H1 (cell line): ENCODE results near the gene ILK. TPM values are rescaled to one million over a fixed set of nuclear protein-coding genes. Genes with fewer than 3 reads are reported as not detected.

Experiments used
- CTCF ChIA-PET: fragments of 300-600 bp; sonication (Branson Sonifier 250); formaldehyde crosslinking; loops from one replicate; lab custom pipeline; 2021; ENCODE audit not compliant: partially characterized antibody; lab: Charles Lee
- POLR2A ChIA-PET: fragments of 300-600 bp; sonication (Branson Sonifier 250); formaldehyde crosslinking; loops from one replicate; lab custom pipeline; 2021; ENCODE audit warnings: inconsistent platforms; ENCODE audit not compliant: partially characterized antibody; lab: Charles Lee
- DNase-seq, 2 experiments: peaks; one replicate each; pipeline versions ENCODE4 v3.0.0 to v3.0.0-alpha.2; 2010 to 2022; ENCODE audit warnings: low spot score in 2 of 2, low read depth in 1 of 2, mixed read lengths in 1 of 2
- FAIRE-seq: peaks from 2 replicates; lab custom pipeline; 2011; peaks lifted over from hg19 to GRCh38; lab: Jason Lieb, UNC
- H2AFZ ChIP-seq: 2 replicates; pipeline ENCODE4 v1.8.1; 2012; ENCODE audit warnings: low read length, inconsistent platforms
- H2AK5ac ChIP-seq: 2 replicates; pipeline ENCODE4 v1.6.1; 2013; ENCODE audit warnings: low read depth, low read length
- H2BK120ac ChIP-seq: replicated peaks from 2 replicates; pipeline ENCODE3; 2013; ENCODE audit warnings: low read depth, low read length, inconsistent platforms
- H2BK12ac ChIP-seq: 2 replicates; pipeline ENCODE4 v1.6.1; 2013; ENCODE audit warnings: low read depth, low read length
- H2BK15ac ChIP-seq: 2 replicates; pipeline ENCODE4 v1.6.1; 2013; ENCODE audit warnings: low read length
- H2BK20ac ChIP-seq: 2 replicates; pipeline ENCODE4 v1.6.1; 2013; ENCODE audit warnings: low read length
- H2BK5ac ChIP-seq: 2 replicates; pipeline ENCODE4 v1.6.1; 2013; ENCODE audit warnings: low read depth, low read length
- H3K14ac ChIP-seq: 2 replicates; pipeline ENCODE4 v1.6.1; 2013; ENCODE audit warnings: inconsistent platforms; ENCODE audit not compliant: insufficient read length
- H3K18ac ChIP-seq: 2 replicates; pipeline ENCODE4 v1.6.1; 2013; ENCODE audit warnings: low read length; ENCODE audit errors: extremely low read depth
- H3K23ac ChIP-seq: 2 replicates; pipeline ENCODE4 v1.6.1; 2013; ENCODE audit warnings: inconsistent platforms; ENCODE audit not compliant: insufficient read length
- H3K23me2 ChIP-seq: 2 replicates; pipeline ENCODE4 v1.6.1; 2013; ENCODE audit warnings: low read depth, low read length
- H3K27ac ChIP-seq: 2 replicates; pipeline ENCODE4 v1.6.1; 2011; ENCODE audit warnings: low read depth, low read length, inconsistent platforms
- H3K27me3 ChIP-seq, 4 experiments: replicated peaks in 1 of 4; 1 replicate in 1 of 4; 2 replicates in 3 of 4; pipeline versions ENCODE4 v1.6.1 to v1.8.1; 2011 to 2013; ENCODE audit warnings: low read length in 3 of 4, mild to moderate bottlenecking in 3 of 4, inconsistent platforms in 2 of 4, mixed read lengths in 2 of 4, moderate library complexity in 1 of 4; ENCODE audit not compliant: control insufficient read depth in 3 of 4, insufficient read depth in 3 of 4; ENCODE audit errors: extremely low read depth in 1 of 4
- H3K36me3 ChIP-seq, 4 experiments: 2 replicates each; pipeline versions ENCODE4 v1.6.1 to v1.8.1; 2011 to 2013; ENCODE audit warnings: mild to moderate bottlenecking in 4 of 4, low read length in 3 of 4, moderate library complexity in 2 of 4, control low read depth in 1 of 4, inconsistent platforms in 1 of 4; ENCODE audit not compliant: insufficient read depth in 4 of 4, control insufficient read depth in 2 of 4
- H3K4ac ChIP-seq: replicated peaks from 2 replicates; pipeline ENCODE3; 2013; ENCODE audit warnings: low read length, low read depth, mixed read lengths, inconsistent platforms; ENCODE audit not compliant: insufficient read length
- H3K4me1 ChIP-seq, 4 experiments: replicated peaks in 1 of 4; 1 replicate in 1 of 4; 2 replicates in 3 of 4; pipeline versions ENCODE4 v1.6.1 to v1.8.1; 2011 to 2013; ENCODE audit warnings: low read length in 3 of 4, inconsistent platforms in 2 of 4, mixed read lengths in 1 of 4; ENCODE audit not compliant: insufficient read depth in 4 of 4, control insufficient read depth in 3 of 4
- H3K4me2 ChIP-seq, 2 experiments: 2 replicates each; pipeline versions ENCODE4 v1.6.1 to v1.8.1; 2011 to 2013; ENCODE audit warnings: low read depth in 2 of 2, low read length in 2 of 2, control low read depth in 1 of 2, inconsistent platforms in 1 of 2, mild to moderate bottlenecking in 1 of 2; ENCODE audit not compliant: insufficient read depth in 1 of 2
- H3K4me3 ChIP-seq, 4 experiments: fragments of 200-600, 300-600 bp in 1 of 4; sonication (generic), shearing (Covaris generic), sonication (Bioruptor Twin) in 1 of 4; 2 replicates each; pipeline versions ENCODE4 v1.5.1 to v1.8.1; 2011 to 2016; ENCODE audit warnings: low read length in 4 of 4, low read depth in 3 of 4, control low read depth in 2 of 4, inconsistent platforms in 2 of 4, mild to moderate bottlenecking in 2 of 4, mixed read lengths in 1 of 4, moderate library complexity in 1 of 4; ENCODE audit not compliant: insufficient read depth in 2 of 4; ENCODE audit errors: extremely low read depth in 1 of 4
- H3K56ac ChIP-seq: replicated peaks from 2 replicates; pipeline ENCODE3; 2013; ENCODE audit warnings: low read depth, mild to moderate bottlenecking, mixed read lengths, low read length, inconsistent platforms; ENCODE audit not compliant: insufficient read length
- H3K79me1 ChIP-seq: 2 replicates; pipeline ENCODE4 v1.6.1; 2013; ENCODE audit warnings: low read depth, low read length, control low read depth
- H3K79me2 ChIP-seq, 2 experiments: 2 replicates each; pipeline versions ENCODE4 v1.6.1 to v1.8.1; 2012 to 2013; ENCODE audit warnings: low read length in 2 of 2, mild to moderate bottlenecking in 2 of 2, inconsistent platforms in 1 of 2; ENCODE audit not compliant: insufficient read depth in 2 of 2, control insufficient read depth in 1 of 2
- H3K9ac ChIP-seq, 4 experiments: replicated peaks in 1 of 4; 1 replicate in 1 of 4; 2 replicates in 3 of 4; pipeline versions ENCODE4 v1.6.1 to v1.8.1; 2011 to 2013; ENCODE audit warnings: low read depth in 3 of 4, low read length in 3 of 4, control low read depth in 2 of 4, mild to moderate bottlenecking in 2 of 4, moderate library complexity in 2 of 4, inconsistent platforms in 1 of 4; ENCODE audit errors: extremely low read depth in 1 of 4
- H3K9me3 ChIP-seq, 2 experiments: 2 replicates each; pipeline versions ENCODE4 v1.6.1 to v1.8.1; 2012 to 2013; ENCODE audit warnings: mild to moderate bottlenecking in 2 of 2, moderate library complexity in 2 of 2, control low read depth in 1 of 2, inconsistent platforms in 1 of 2, low read depth in 1 of 2, low read length in 1 of 2, mixed read lengths in 1 of 2; ENCODE audit not compliant: insufficient read depth in 2 of 2
- H4K20me1 ChIP-seq, 2 experiments: replicated peaks in 1 of 2; 2 replicates each; pipeline versions ENCODE3 to v1.8.1; 2011 to 2013; ENCODE audit warnings: inconsistent platforms in 2 of 2, low read length in 2 of 2, mild to moderate bottlenecking in 1 of 2; ENCODE audit not compliant: insufficient read depth in 2 of 2, control insufficient read depth in 1 of 2
- H4K5ac ChIP-seq: 2 replicates; pipeline ENCODE4 v1.6.1; 2013; ENCODE audit warnings: low read length, low read depth, mixed read lengths, inconsistent platforms; ENCODE audit not compliant: insufficient read length
- H4K8ac ChIP-seq: 2 replicates; pipeline ENCODE4 v1.8.0; 2013; ENCODE audit warnings: mild to moderate bottlenecking, moderate library complexity, low read length, inconsistent platforms; ENCODE audit not compliant: insufficient read depth; ENCODE audit errors: extremely low read depth
- H4K91ac ChIP-seq: replicated peaks from 2 replicates; pipeline ENCODE3; 2013; ENCODE audit warnings: low read length, mixed read lengths, inconsistent platforms; ENCODE audit not compliant: insufficient read length
- CHD2 ChIP-seq: IDR thresholded peaks from 2 replicates; pipeline ENCODE4 v1.6.1; 2012; ENCODE audit warnings: low read length, improper control_type of control experiment
- RXRA ChIP-seq: IDR thresholded peaks from 2 replicates; pipeline ENCODE4 v1.6.1; 2011; ENCODE audit warnings: low read depth, mild to moderate bottlenecking, low read length, moderate library complexity; ENCODE audit not compliant: insufficient read depth
- SIN3A ChIP-seq, 2 experiments: IDR thresholded peaks in 1 of 2; conservative IDR thresholded peaks in 1 of 2; 2 replicates each; pipeline ENCODE4 v1.6.1; 2011 to 2012; ENCODE audit warnings: low read length in 2 of 2, improper control_type of control experiment in 1 of 2, low read depth in 1 of 2, mild to moderate bottlenecking in 1 of 2
- SP1 ChIP-seq: IDR thresholded peaks from 2 replicates; pipeline ENCODE4 v1.6.1; 2011; ENCODE audit warnings: low read depth, low read length
- SP4 ChIP-seq: IDR thresholded peaks from 2 replicates; pipeline ENCODE4 v1.6.1; 2012; ENCODE audit warnings: low read length, inconsistent platforms
- SUZ12 ChIP-seq: fragments of 200-600 bp; sonication (generic); IDR thresholded peaks from 2 replicates; pipeline ENCODE4 v1.6.1; 2012; ENCODE audit warnings: mild to moderate bottlenecking, inconsistent platforms, low read length, moderate library complexity, mixed read lengths
- TAF7 ChIP-seq: optimal IDR thresholded peaks from 2 replicates; pipeline ENCODE3; 2011; ENCODE audit warnings: low read depth, mild to moderate bottlenecking, inconsistent platforms, low read length, moderate library complexity, borderline replicate concordance
- whole genome bisulfite sequencing, 2 experiments: shearing (Covaris generic) in 1 of 2; methylation state at CpG; one replicate each; pipeline versions ENCODE4 v1.1.6 to v1.1.7; 2013 to 2015; ENCODE audit warnings: low lambda C conversion rate in 2 of 2, mixed read lengths in 2 of 2, inconsistent platforms in 1 of 2, low coverage in 1 of 2, missing lambda C conversion rate in 1 of 2; ENCODE audit not compliant: insufficient replicate concordance in 2 of 2, insufficient coverage in 1 of 2, insufficient read length in 1 of 2; ENCODE audit errors: extremely low coverage in 1 of 2, missing lambda C conversion rate in 1 of 2; 5-methylcytosine and 5-hydroxymethylcytosine counted together
- polyA plus RNA-seq, 7 experiments: library from polyadenylated mRNA; depleted of rRNA in 3 of 7; stranded (reverse) in 5 of 7; unstranded in 2 of 7; fragments of >200 nt in 5 of 7; fragments of 200-250 nt in 2 of 7; gene quantifications; 1 replicate in 5 of 7; 2 replicates in 1 of 7; 4 replicates in 1 of 7; pipeline versions ENCODE4 v1.2.1 to v1.2.3, GENCODE V29; 2011 to 2013; ENCODE audit warnings: missing spikeins in 2 of 7, mixed read lengths in 2 of 7
- total RNA-seq: library from RNA; stranded (reverse); fragmentation: NEBNext Ultra II Directional; extraction: Animal tissue kit (Norgen Biotek cat#: 25700); gene quantifications from 2 replicates; pipeline ENCODE4 v1.2.1, GENCODE V29; 2021
- TF ChIP-seq, protein P1 (sequence below): IDR thresholded peaks from 2 replicates; pipeline ENCODE4 v1.6.1; 2012; ENCODE audit warnings: inconsistent platforms

Gene ILK
- total and polyA plus RNA-seq, 2 of the 8 experiments (the other 6 are each of a cell fraction or from before 2014, with no cell fraction given), result 91.4 to 132 TPM

DNA sequence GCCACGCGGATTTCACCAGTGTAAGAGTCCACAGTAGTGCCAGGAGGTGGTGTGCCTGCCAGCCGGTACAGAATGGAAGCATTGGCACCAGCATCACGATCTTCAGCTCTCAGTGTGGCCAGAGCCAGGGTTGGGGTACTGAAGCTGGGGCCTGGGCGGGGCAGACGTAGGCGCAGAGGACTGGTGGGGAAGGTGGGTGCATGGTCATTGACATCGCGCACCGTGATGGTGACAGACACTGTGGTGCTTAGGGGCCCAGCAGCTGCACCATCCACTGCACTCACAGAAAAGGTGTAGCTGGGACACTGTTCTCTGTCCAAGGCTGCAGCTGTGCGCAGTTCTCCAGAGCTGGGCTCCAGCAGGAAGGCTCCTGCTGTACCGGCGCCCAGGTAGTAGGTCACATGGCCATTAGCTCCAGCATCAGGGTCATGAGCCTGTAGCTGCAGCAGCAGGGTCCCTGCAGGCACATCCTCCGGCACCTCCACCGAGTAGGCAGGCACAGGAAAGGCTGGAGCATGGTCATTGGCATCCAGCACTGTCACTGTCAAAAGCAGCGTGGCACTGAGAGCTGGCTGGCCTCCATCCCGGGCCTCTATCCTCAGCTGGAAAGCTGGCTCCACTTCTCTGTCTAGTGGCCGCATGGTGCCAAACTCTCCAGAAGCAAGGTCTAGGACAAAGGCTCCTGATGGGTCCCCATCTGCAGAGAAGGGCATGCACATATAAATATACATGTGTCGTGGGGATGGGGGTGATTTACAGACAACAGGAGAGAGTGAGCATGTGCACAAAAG lies 23.6 kb downstream of the ILK start:
- H2BK20ac ChIP-seq, result no peak overlapping the region
- no peak overlapping the region for H4K5ac ChIP-seq
- H3K56ac ChIP-seq, result no peak overlapping the region
- H3K18ac ChIP-seq, result no peak overlapping the region
- no peaks in the 10 kb centered on the region for H3K79me2 ChIP-seq
- H3K27me3 ChIP-seq, result peaks cover 13 to 39% (median 34%) of the 10 kb centered on the region in 4 experiments
- no peak overlapping the region for H3K4me2 ChIP-seq
- peaks cover 0 to 3% (median 1%) of the 10 kb centered on the region in 4 experiments; a peak in 3 of 8 replicates for H3K36me3 ChIP-seq
- H3K23ac ChIP-seq, result no peak overlapping the region
- no peak overlapping the region for H2BK120ac ChIP-seq
- H4K20me1 ChIP-seq, result peaks cover 5 to 10% of the 10 kb centered on the region in 2 experiments
- no peak overlapping the region for H2BK15ac ChIP-seq
- H3K4me1 ChIP-seq, result peaks cover 0 to 6% (median 2%) of the 10 kb centered on the region in 4 experiments; a peak in 3 of 7 replicates
- H2AFZ ChIP-seq, result no peak overlapping the region
- H3K9me3 ChIP-seq, result no peaks in the 10 kb centered on the region
- no peak overlapping the region for H2BK12ac ChIP-seq
- CTCF ChIA-PET, result interaction anchor here (1.3 to 1.8 kb wide), 2 partner anchors 14 to 56 kb away, joined by 4 to 6 read pairs; partner anchors contain the start of genes MRPL17 and TAF10
- H4K91ac ChIP-seq, result no peak overlapping the region
- no peak overlapping the region for H3K14ac ChIP-seq
- H3K4me3 ChIP-seq, result no peak overlapping the region
- 94% methylated on average over 19 of the region's 19 CpGs; no CpG with 5 or more reads in 1 of the 2 experiments for WGBS, 2 experiments
- DNase-seq (no peak), FAIRE-seq (no peak)
- no peak overlapping the region for H3K9ac ChIP-seq
- no peaks in the 10 kb centered on the region; the same call in none of the 2 replicates for H3K79me1 ChIP-seq
- peak overlapping the region; percentile 0; the same call in 1 of the 2 replicates for H4K8ac ChIP-seq
- peaks cover 12% of the 10 kb centered on the region for H3K23me2 ChIP-seq
- H3K27ac ChIP-seq, result no peak overlapping the region
- H3K4ac ChIP-seq, result no peak overlapping the region
- POLR2A ChIA-PET, result interaction anchor here (1.1 to 1.3 kb wide), 3 partner anchors 8 to 55 kb away, joined by 3 read pairs; partner anchors contain the start of genes TAF10 and TPP1
- no peak overlapping the region for H2AK5ac ChIP-seq
- H2BK5ac ChIP-seq, result no peak overlapping the region
- TF ChIP-seq CHD2, result no peak
- no peak for TF ChIP-seq SUZ12
- TF ChIP-seq TAF7, result no peak
- TF ChIP-seq RXRA, result no peak
- TF ChIP-seq SP1, result no peak
- TF ChIP-seq SP4, result no peak
- TF ChIP-seq, protein P1, sequence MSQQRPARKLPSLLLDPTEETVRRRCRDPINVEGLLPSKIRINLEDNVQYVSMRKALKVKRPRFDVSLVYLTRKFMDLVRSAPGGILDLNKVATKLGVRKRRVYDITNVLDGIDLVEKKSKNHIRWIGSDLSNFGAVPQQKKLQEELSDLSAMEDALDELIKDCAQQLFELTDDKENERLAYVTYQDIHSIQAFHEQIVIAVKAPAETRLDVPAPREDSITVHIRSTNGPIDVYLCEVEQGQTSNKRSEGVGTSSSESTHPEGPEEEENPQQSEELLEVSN, result no peak
- TF ChIP-seq SIN3A (conservative IDR thresholded peaks at IDR 0.05 in 1 of 2, IDR thresholded peaks at IDR 0.05 in 1 of 2; ENCODE audit: low read depth in 1 of 2, low read length in 2 of 2), result no peak
